ENCODE results near the gene DACT1. TPM values are rescaled to one million over a fixed set of nuclear protein-coding genes. Genes with fewer than 3 reads are reported as not detected.
A peak's percentile ranks its signal among the peaks of the same experiment; 100 is the strongest.

DACT1 gene
- total RNA-seq, 4 donors from 2014 or later: 2.3 to 5.8 (median 3.3) TPM

- TF ChIP-seq POLR2AphosphoS5 (IDR thresholded peaks at IDR 0.05): peak in 2 of 3 donors; percentile 11 to 48
- no peak for TF ChIP-seq EP300 (IDR thresholded peaks at IDR 0.05; ENCODE audit: low read depth)
- TF ChIP-seq POLR2A (IDR thresholded peaks at IDR 0.05): no peak
- no peak for TF ChIP-seq CTCF (IDR thresholded peaks at IDR 0.05)
- WGBS, 2 donors (ENCODE audit: low coverage in 1 of 2): 40 to 46% methylated on average over 2 to 14 of the region's 14 CpGs
- peak overlapping the region; percentile 37 to 54 (median 47) for H3K27ac ChIP-seq
Observed at GRCh38 chr14:58690801-58691516, 53.2 kb downstream of the DACT1 start.

GRCh38 chr14:58693048-58693447 is 55.3 kb downstream of the DACT1 start:
- in situ Hi-C loops (cut with MboI; ENCODE audit: low pct_ligation_motif_present in 1 of 4, low pct_unique_long_range_greater_than_20kb in 1 of 4, low sequenced_read_pairs in 3 of 4) (no loop called here), intact Hi-C loops (cut with DNase I; ENCODE audit: low total_unique reads) (no loop called here)
- Histone ChIP-seq H3K4me3 (no peak overlapping the region), H3K9me3 (no peaks in the 10 kb centered on the region), H3K36me3 (no peaks in the 10 kb centered on the region), H3K4me1 (peaks cover 2 to 31% (median 10%) of the 10 kb centered on the region in 4 donors), H3K27me3 (no peaks in the 10 kb centered on the region), H3K27ac (no peak overlapping the region)
- 71 to 80% methylated on average over 4 of the region's 4 CpGs for WGBS, 2 donors (ENCODE audit: low coverage in 1 of 2)
- DNase-seq: no peak
- TF ChIP-seq POLR2AphosphoS5 (IDR thresholded peaks at IDR 0.05) (no peak), POLR2A (IDR thresholded peaks at IDR 0.05) (no peak), EP300 (IDR thresholded peaks at IDR 0.05; ENCODE audit: low read depth) (no peak), CTCF (IDR thresholded peaks at IDR 0.05) (no peak)

More at GRCh38 chr14:58690801-58691516, 53.2 kb downstream of the DACT1 start:
- Histone ChIP-seq H3K4me3 (no peak overlapping the region), H3K4me1 (peaks cover 0 to 24% (median 7%) of the 10 kb centered on the region in 4 donors), H3K36me3 (no peaks in the 10 kb centered on the region), H3K27me3 (no peaks in the 10 kb centered on the region), H3K9me3 (no peaks in the 10 kb centered on the region)
- in situ Hi-C loops (cut with MboI; ENCODE audit: low pct_ligation_motif_present in 1 of 4, low pct_unique_long_range_greater_than_20kb in 1 of 4, low sequenced_read_pairs in 3 of 4): no loop called here
- DNase-seq: peak; percentile 91
- intact Hi-C loops (cut with DNase I; ENCODE audit: low total_unique reads): no loop called here

- intact Hi-C loops (cut with DNase I; ENCODE audit: low total_unique reads) (no loop called here), in situ Hi-C loops (cut with MboI; ENCODE audit: low pct_ligation_motif_present in 1 of 4, low pct_unique_long_range_greater_than_20kb in 1 of 4, low sequenced_read_pairs in 3 of 4) (no loop called here)
- Histone ChIP-seq H3K4me1 (peaks cover 2 to 30% (median 11%) of the 10 kb centered on the region in 4 donors), H3K9me3 (no peaks in the 10 kb centered on the region), H3K27ac (no peak overlapping the region), H3K4me3 (no peak overlapping the region), H3K27me3 (no peaks in the 10 kb centered on the region), H3K36me3 (no peaks in the 10 kb centered on the region)
- DNase-seq: no peak
- 100% methylated on average over 1 of the region's 1 CpG; no CpG with 5 or more reads in 1 of the 2 donors for WGBS, 2 donors (ENCODE audit: low coverage in 1 of 2)
- TF ChIP-seq EP300 (IDR thresholded peaks at IDR 0.05; ENCODE audit: low read depth) (no peak), POLR2AphosphoS5 (IDR thresholded peaks at IDR 0.05) (no peak), POLR2A (IDR thresholded peaks at IDR 0.05) (no peak), CTCF (IDR thresholded peaks at IDR 0.05) (no peak)
Observed at GRCh38 chr14:58695514-58695913, 57.8 kb downstream of the DACT1 start.

- H3K27ac ChIP-seq: peak overlapping the region; percentile 55 to 74 (median 70)
- intact Hi-C loops (cut with DNase I; ENCODE audit: low total_unique reads): no loop called here
- in situ Hi-C loops (cut with MboI; ENCODE audit: low pct_ligation_motif_present in 1 of 4, low pct_unique_long_range_greater_than_20kb in 1 of 4, low sequenced_read_pairs in 3 of 4): no loop called here
- H3K4me1 ChIP-seq: peaks cover 0 to 13% (median 5%) of the 10 kb centered on the region in 4 donors
- WGBS, 2 donors (ENCODE audit: low coverage in 1 of 2): 70 to 84% methylated on average over 2 of the region's 2 CpGs
- H3K9me3 ChIP-seq: no peaks in the 10 kb centered on the region
- no peak overlapping the region for H3K4me3 ChIP-seq
- TF ChIP-seq POLR2AphosphoS5 (IDR thresholded peaks at IDR 0.05) (no peak), POLR2A (IDR thresholded peaks at IDR 0.05) (no peak), EP300 (IDR thresholded peaks at IDR 0.05; ENCODE audit: low read depth) (no peak)
- no peaks in the 10 kb centered on the region for H3K36me3 ChIP-seq
- H3K27me3 ChIP-seq: no peaks in the 10 kb centered on the region
- DNase-seq: no peak
Observed at GRCh38 chr14:58697266-58697929, 59.6 kb downstream of the DACT1 start.

Other genes starting within 250 kb of the DACT1 start
- not detected for gene TOMM20L, start 242.0 kb upstream of the DACT1 start, total RNA-seq
- 100 to 1,000 TPM in 1 of 4 donors, 10 to 100 TPM in 2, 1 to 10 TPM in 1; 9.7 to 158 (median 31.6) TPM for gene TIMM9, start 210.4 kb upstream of the DACT1 start, total RNA-seq
- 10 to 100 TPM in 3 of 4 donors, 1 to 10 TPM in 1; 9.4 to 17.8 (median 12.5) TPM for gene KIAA0586, start 210.2 kb upstream of the DACT1 start, total RNA-seq

Data from transverse colon (tissue), 4 donors.